ENCODE data around the gene R3HDM1.

DNA sequence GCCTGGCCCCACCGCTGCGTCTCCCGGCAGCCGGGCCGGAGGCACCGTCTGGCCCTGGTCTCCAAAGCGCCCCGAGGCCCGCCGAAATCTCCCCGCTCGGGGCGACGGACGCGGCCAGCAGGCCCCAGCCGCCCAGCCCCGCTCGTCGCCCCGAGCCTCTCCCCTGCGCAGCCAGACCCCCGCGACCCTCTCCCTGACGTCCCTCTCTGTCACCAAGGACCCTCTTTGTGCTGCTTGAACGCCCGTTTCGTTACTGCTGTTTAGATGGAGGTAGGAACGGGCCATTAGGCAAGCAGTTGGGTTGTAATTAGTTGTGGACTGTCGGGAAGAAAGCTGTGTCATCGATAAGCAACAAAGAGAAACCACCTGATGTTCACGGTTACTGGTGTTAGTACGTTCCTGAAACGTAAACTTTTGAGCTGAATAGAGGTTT is 211.1 kb downstream of the R3HDM1 start:
- TF ChIP-seq POLR2A (IDR thresholded peaks at IDR 0.05), result peak in 1 of 2 donors; percentile 50
- TF ChIP-seq, protein P1, sequence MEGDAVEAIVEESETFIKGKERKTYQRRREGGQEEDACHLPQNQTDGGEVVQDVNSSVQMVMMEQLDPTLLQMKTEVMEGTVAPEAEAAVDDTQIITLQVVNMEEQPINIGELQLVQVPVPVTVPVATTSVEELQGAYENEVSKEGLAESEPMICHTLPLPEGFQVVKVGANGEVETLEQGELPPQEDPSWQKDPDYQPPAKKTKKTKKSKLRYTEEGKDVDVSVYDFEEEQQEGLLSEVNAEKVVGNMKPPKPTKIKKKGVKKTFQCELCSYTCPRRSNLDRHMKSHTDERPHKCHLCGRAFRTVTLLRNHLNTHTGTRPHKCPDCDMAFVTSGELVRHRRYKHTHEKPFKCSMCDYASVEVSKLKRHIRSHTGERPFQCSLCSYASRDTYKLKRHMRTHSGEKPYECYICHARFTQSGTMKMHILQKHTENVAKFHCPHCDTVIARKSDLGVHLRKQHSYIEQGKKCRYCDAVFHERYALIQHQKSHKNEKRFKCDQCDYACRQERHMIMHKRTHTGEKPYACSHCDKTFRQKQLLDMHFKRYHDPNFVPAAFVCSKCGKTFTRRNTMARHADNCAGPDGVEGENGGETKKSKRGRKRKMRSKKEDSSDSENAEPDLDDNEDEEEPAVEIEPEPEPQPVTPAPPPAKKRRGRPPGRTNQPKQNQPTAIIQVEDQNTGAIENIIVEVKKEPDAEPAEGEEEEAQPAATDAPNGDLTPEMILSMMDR (IDR thresholded peaks at IDR 0.05), result no peak

All from thyroid gland (tissue), 4 donors.